Measurements from ENCODE around the gene KMT2B.

The KMT2B gene

GRCh38 chr19:35777086-35777841 is 59.5 kb downstream of the KMT2B start:
- H3K4me3 ChIP-seq (ENCODE audit: low read depth, low read length) = no peak overlapping the region
- in situ Hi-C loops (cut with HindIII; ENCODE audit: low sequenced_read_pairs) = no loop called here

GRCh38 chr19:35777961-35778360 is 60.2 kb downstream of the KMT2B start:
- no peak overlapping the region for H3K4me3 ChIP-seq (ENCODE audit: low read depth, low read length)
- TF ChIP-seq CTCF (IDR thresholded peaks at IDR 0.05; ENCODE audit: low read depth, low read length, missing control alignments) = no peak
- in situ Hi-C loops (cut with HindIII; ENCODE audit: low sequenced_read_pairs) = no loop called here
- DNase-seq (ENCODE audit: low read depth) = no peak

More at GRCh38 chr19:35777086-35777841, 59.5 kb downstream of the KMT2B start:
- DNase-seq (ENCODE audit: low read depth) = no peak
- no peak for TF ChIP-seq CTCF (IDR thresholded peaks at IDR 0.05; ENCODE audit: low read depth, low read length, missing control alignments)

- DNase-seq (ENCODE audit: low read depth) = no peak
- H3K4me3 ChIP-seq (ENCODE audit: low read depth, low read length) = no peak overlapping the region
- in situ Hi-C loops (cut with HindIII; ENCODE audit: low sequenced_read_pairs) = no loop called here
- TF ChIP-seq CTCF (IDR thresholded peaks at IDR 0.05; ENCODE audit: low read depth, low read length, missing control alignments) = no peak
Measured at GRCh38 chr19:35779033-35779432, 61.2 kb downstream of the KMT2B start.

- in situ Hi-C loops (cut with HindIII; ENCODE audit: low sequenced_read_pairs) = no loop called here
- DNase-seq (ENCODE audit: low read depth) = no peak
- H3K4me3 ChIP-seq (ENCODE audit: low read depth, low read length) = no peak overlapping the region
- no peak for TF ChIP-seq CTCF (IDR thresholded peaks at IDR 0.05; ENCODE audit: low read depth, low read length, missing control alignments)
Measured at GRCh38 chr19:35780058-35780457, 62.3 kb downstream of the KMT2B start.

- DNase-seq (ENCODE audit: low read depth) = no peak
- no peak overlapping the region for H3K4me3 ChIP-seq (ENCODE audit: low read depth, low read length)
- in situ Hi-C loops (cut with HindIII; ENCODE audit: low sequenced_read_pairs) = no loop called here
- TF ChIP-seq CTCF (IDR thresholded peaks at IDR 0.05; ENCODE audit: low read depth, low read length, missing control alignments) = no peak
Measured at GRCh38 chr19:35780717-35781116, 62.9 kb downstream of the KMT2B start.

GRCh38 chr19:35781650-35782049 is 63.8 kb downstream of the KMT2B start:
- H3K4me3 ChIP-seq (ENCODE audit: low read depth, low read length) = no peak overlapping the region
- TF ChIP-seq CTCF (IDR thresholded peaks at IDR 0.05; ENCODE audit: low read depth, low read length, missing control alignments) = no peak
- in situ Hi-C loops (cut with HindIII; ENCODE audit: low sequenced_read_pairs) = no loop called here
- no peak for DNase-seq (ENCODE audit: low read depth)
